Heart right ventricle (tissue), 16 donors: ENCODE results near the gene SNCA. TPM values are rescaled to one million over a fixed set of nuclear protein-coding genes. Genes with fewer than 3 reads are reported as not detected.

Experiments
- ATAC-seq, 8 donors: fragments of 200-7000 bp; cut with Tn5 transposase; one replicate each; pipeline ENCODE4 v1.9.1; 2020; ENCODE audit warnings: mild to moderate bottlenecking in 8 of 8, moderate library complexity in 8 of 8, moderate number of reproducible peaks in 1 of 8
- DNase-seq, 2 donors: peaks; one replicate each; pipeline ENCODE4 v3.0.0-alpha.2; 2020
- H3K27ac ChIP-seq, 10 donors: fragments of 200-600 bp; sonication (generic) in 2 of 10; one replicate each; pipeline versions ENCODE4 v1.5.0 to v1.8.0; 2020 to 2022; ENCODE audit warnings: mild to moderate bottlenecking in 3 of 10
- H3K27me3 ChIP-seq, 7 donors: fragments of 200-600 bp; one replicate each; pipeline ENCODE4 v1.8.0; 2021 to 2022; ENCODE audit warnings: mild to moderate bottlenecking in 2 of 7
- H3K36me3 ChIP-seq, 9 donors: fragments of 200-600 bp; sonication (generic) in 1 of 9; one replicate each; pipeline versions ENCODE4 v1.5.0 to v1.8.0; 2020 to 2022; ENCODE audit warnings: mild to moderate bottlenecking in 2 of 9
- H3K4me1 ChIP-seq, 9 donors: fragments of 200-600 bp; sonication (generic) in 1 of 9; one replicate each; pipeline versions ENCODE4 v1.5.0 to v1.8.0; 2020 to 2022; ENCODE audit warnings: mild to moderate bottlenecking in 4 of 9
- H3K4me3 ChIP-seq, 10 donors: fragments of 200-600 bp; sonication (generic) in 2 of 10; one replicate each; pipeline versions ENCODE4 v1.5.0 to v1.8.0; 2020 to 2022; ENCODE audit warnings: mild to moderate bottlenecking in 7 of 10, moderate library complexity in 2 of 10
- H3K9me3 ChIP-seq, 11 donors: fragments of 200-600 bp in 10 of 11; sonication (generic) in 2 of 11; one replicate each; pipeline versions ENCODE4 v1.5.0 to v1.8.0; 2013 to 2022; ENCODE audit warnings: mild to moderate bottlenecking in 2 of 11, control low read depth in 1 of 11, moderate library complexity in 1 of 11
- WGBS, 2 donors: extraction: QIAGEN DNeasy Blood & Tissue Kit; methylation state at CpG; one replicate each; pipeline ENCODE4 v1.1.7; 2013; ENCODE audit warnings: inconsistent platforms in 1 of 2; 5-methylcytosine and 5-hydroxymethylcytosine counted together
- intact Hi-C, 10 donors: fragments of 100-400 bp; cut with DNase I; formaldehyde crosslinking; loops; one replicate each; pipeline versions ENCODE4 v1.11.1 to v1.14.2; 2022
- polyA plus RNA-seq, 2 donors: library from polyadenylated mRNA; stranded (reverse); fragments of 200-250 nt; gene quantifications; one replicate each; pipeline ENCODE4 v1.2.3, GENCODE V29; 2013
- total RNA-seq, 10 donors: library from RNA; stranded (reverse); fragmentation: NEBNext Ultra II Directional in 3 of 10; extraction: Animal tissue kit (Norgen Biotek cat#: 25700) in 3 of 10; gene quantifications; one replicate each; pipeline versions ENCODE4 v1.2.1 to v1.2.4, GENCODE V29; 2021 to 2023
- TF ChIP-seq, protein P1 (sequence below), 9 donors: fragments of 200-600 bp; sonication (generic) in 2 of 9; IDR thresholded peaks; one replicate each; pipeline versions ENCODE4 v1.5.0 to v1.8.0; 2021 to 2022; ENCODE audit warnings: antibody characterized with exemption in 9 of 9, mild to moderate bottlenecking in 5 of 9, moderate library complexity in 1 of 9
- donor health status: Arrhythmogenic right ventricular cardiomyopathy.
- donor health status: ischemic (EF 13 %, LVEDD 7.1; RV severe dilation, severe dysfunction).
- donor health status: healthy with polysubstance abuse.
- donor health status: DM: no; HTN: yes; CAD: no.
- donor health status: DM: no; HTN: no; CAD: no.
- donor health status: ischemic (EF 25% LVEDD 6.9; RV normal size, moderate dysfunction).
- donor health status: ischemic (EF 25% LVEDD 5.7; RV mildly dilated, moderate dysfunction).
- donor health status: healthy.
- donor health status: DM: yes; HTN: yes; CAD: no.
- donor health status: Ischemic cardiomyopathy.
- donor health status: ischemic (EF 35%, LVEDD 5.7; RV mildly dilated, moderate dysfunction).
- donor health status: nonischemic (EF 11% LVEDD 7.7; RV severe dilation, severe dysfunction).
- donor health status: DM: yes; HTN: yes; CAD: no.
- donor health status: PGD.
- donor health status: ischemic (EF 29% LVEDD 5.4; RV normal size, mild dysfunction).
- donor health status: nonischemic (EF 23%, LVEDD 6.1; RV moderate dilation, normal function).

SNCA gene
- total and polyA plus RNA-seq, 12 donors, result 1.8 to 29.8 (median 3.2) TPM

GRCh38 chr4:89784686-89785231 lies 52.2 kb downstream of the SNCA start:
- Histone ChIP-seq H3K9me3 (peaks cover 0 to 6% (median 0%) of the 10 kb centered on the region in 11 donors), H3K27ac (no peak overlapping the region), H3K4me3 (no peak overlapping the region), H3K27me3 (no peaks in the 10 kb centered on the region), H3K4me1 (peaks cover 0 to 10% (median 0%) of the 10 kb centered on the region in 9 donors), H3K36me3 (no peaks in the 10 kb centered on the region)
- DNase-seq, result no peak
- 88 to 92% methylated on average over 2 of the region's 2 CpGs for WGBS, 2 donors
- TF ChIP-seq, protein P1, sequence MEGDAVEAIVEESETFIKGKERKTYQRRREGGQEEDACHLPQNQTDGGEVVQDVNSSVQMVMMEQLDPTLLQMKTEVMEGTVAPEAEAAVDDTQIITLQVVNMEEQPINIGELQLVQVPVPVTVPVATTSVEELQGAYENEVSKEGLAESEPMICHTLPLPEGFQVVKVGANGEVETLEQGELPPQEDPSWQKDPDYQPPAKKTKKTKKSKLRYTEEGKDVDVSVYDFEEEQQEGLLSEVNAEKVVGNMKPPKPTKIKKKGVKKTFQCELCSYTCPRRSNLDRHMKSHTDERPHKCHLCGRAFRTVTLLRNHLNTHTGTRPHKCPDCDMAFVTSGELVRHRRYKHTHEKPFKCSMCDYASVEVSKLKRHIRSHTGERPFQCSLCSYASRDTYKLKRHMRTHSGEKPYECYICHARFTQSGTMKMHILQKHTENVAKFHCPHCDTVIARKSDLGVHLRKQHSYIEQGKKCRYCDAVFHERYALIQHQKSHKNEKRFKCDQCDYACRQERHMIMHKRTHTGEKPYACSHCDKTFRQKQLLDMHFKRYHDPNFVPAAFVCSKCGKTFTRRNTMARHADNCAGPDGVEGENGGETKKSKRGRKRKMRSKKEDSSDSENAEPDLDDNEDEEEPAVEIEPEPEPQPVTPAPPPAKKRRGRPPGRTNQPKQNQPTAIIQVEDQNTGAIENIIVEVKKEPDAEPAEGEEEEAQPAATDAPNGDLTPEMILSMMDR (IDR thresholded peaks at IDR 0.05), result no peak
- ATAC-seq, result no peak
- intact Hi-C loops, result no loop called here

- 76 to 78% methylated on average over 2 of the region's 2 CpGs for WGBS, 2 donors
- Histone ChIP-seq H3K36me3 (no peaks in the 10 kb centered on the region), H3K9me3 (peaks cover 0 to 40% (median 5%) of the 10 kb centered on the region in 11 donors), H3K4me3 (no peak overlapping the region), H3K4me1 (no peaks in the 10 kb centered on the region), H3K27me3 (no peaks in the 10 kb centered on the region), H3K27ac (no peak overlapping the region)
- intact Hi-C loops, result no loop called here
- TF ChIP-seq, protein P1 (IDR thresholded peaks at IDR 0.05), result no peak
- no peak for ATAC-seq
- DNase-seq, result no peak
Observed at GRCh38 chr4:89781321-89781720, 55.6 kb downstream of the SNCA start.

- intact Hi-C loops, result no loop called here
- TF ChIP-seq, protein P1 (IDR thresholded peaks at IDR 0.05), result no peak
- Histone ChIP-seq H3K9me3 (peaks cover 0 to 45% (median 0%) of the 10 kb centered on the region in 11 donors), H3K4me1 (no peaks in the 10 kb centered on the region), H3K4me3 (no peak overlapping the region), H3K36me3 (no peaks in the 10 kb centered on the region), H3K27ac (no peak overlapping the region), H3K27me3 (no peaks in the 10 kb centered on the region)
- WGBS, 2 donors, result 79 to 87% methylated on average over 2 of the region's 2 CpGs
- ATAC-seq (no peak), DNase-seq (no peak)
Observed at GRCh38 chr4:89773805-89774204, 63.2 kb downstream of the SNCA start.

GRCh38 chr4:89769856-89770255 lies 67.1 kb downstream of the SNCA start:
- no peak for ATAC-seq
- 93 to 97% methylated on average over 3 of the region's 3 CpGs for WGBS, 2 donors
- Histone ChIP-seq H3K27me3 (no peaks in the 10 kb centered on the region), H3K9me3 (peaks cover 0 to 16% (median 0%) of the 10 kb centered on the region in 11 donors), H3K4me3 (no peak overlapping the region), H3K27ac (no peak overlapping the region), H3K4me1 (peaks cover 0 to 18% (median 0%) of the 10 kb centered on the region in 9 donors), H3K36me3 (no peaks in the 10 kb centered on the region)
- DNase-seq, result no peak
- TF ChIP-seq, protein P1 (IDR thresholded peaks at IDR 0.05), result no peak
- intact Hi-C loops, result no loop called here
